Pancreas (tissue), 10 donors: Measurements from ENCODE around the gene NBEA. TPM values are rescaled to one million over a fixed set of nuclear protein-coding genes. Genes with fewer than 3 reads are reported as not detected.

Experiments used
- ATAC-seq, 4 donors: fragments of 200-7000 bp; cut with Tn5 transposase; one replicate each; pipeline versions ENCODE4 v1.8.0 to v1.9.1; 2020; ENCODE audit warnings: mild to moderate bottlenecking in 4 of 4, moderate library complexity in 4 of 4
- DNase-seq, 6 donors: peaks; one replicate each; pipeline ENCODE4 v3.0.0-alpha.2; 2020
- FAIRE-seq: peaks from 2 replicates; lab custom pipeline; 2012; peaks lifted over from hg19 to GRCh38; lab: Jason Lieb, UNC
- H3K27ac ChIP-seq, 4 donors: fragments of 200-600 bp; sonication (generic); 1 replicate in 3 of 4; 2 replicates in 1 of 4; pipeline versions ENCODE4 v1.5.0 to v1.8.0; 2020
- H3K27me3 ChIP-seq, 4 donors: fragments of 200-600 bp; one replicate each; pipeline ENCODE4 v1.8.0; 2021
- H3K36me3 ChIP-seq, 3 donors: fragments of 200-600 bp; sonication (generic) in 1 of 3; one replicate each; pipeline versions ENCODE4 v1.5.0 to v1.8.0; 2020 to 2021
- H3K4me1 ChIP-seq, 3 donors: fragments of 200-600 bp; one replicate each; pipeline ENCODE4 v1.8.0; 2021
- H3K4me3 ChIP-seq, 4 donors: fragments of 200-600 bp; sonication (generic) in 2 of 4; one replicate each; pipeline versions ENCODE4 v1.5.0 to v1.8.0; 2020 to 2021
- H3K9me3 ChIP-seq, 4 donors: fragments of 200-600 bp; one replicate each; pipeline ENCODE4 v1.8.0; 2021
- WGBS, 2 donors: extraction: QIAGEN DNeasy Blood & Tissue Kit; methylation state at CpG; one replicate each; pipeline ENCODE4 v1.1.7; 2013; 5-methylcytosine and 5-hydroxymethylcytosine counted together
- intact Hi-C, 3 donors: fragments of 100-400 bp; cut with DNase I; formaldehyde crosslinking; loops; one replicate each; pipeline versions ENCODE4 v1.11.1 to v1.14.2; 2022
- polyA plus RNA-seq, 2 donors: library from polyadenylated mRNA; stranded (reverse); fragments of 200-250 nt; gene quantifications; one replicate each; pipeline ENCODE4 v1.2.3, GENCODE V29; 2013
- total RNA-seq, 6 donors: library from RNA; stranded (reverse); fragmentation: NEBNext Ultra II Directional in 4 of 6; extraction: Animal tissue kit (Norgen Biotek cat#: 25700) in 4 of 6; gene quantifications; one replicate each; pipeline versions ENCODE4 v1.2.1 to v1.2.4, GENCODE V29; 2021 to 2023
- TF ChIP-seq, protein P1 (sequence below), 4 donors: fragments of 200-600 bp; sonication (generic) in 3 of 4; IDR thresholded peaks; one replicate each; pipeline versions ENCODE4 v1.5.0 to v1.8.0; 2021; ENCODE audit warnings: antibody characterized with exemption in 4 of 4
- donor health status: healthy with polysubstance abuse.
- donor health status: DM: no; HTN: no; CAD: no; lungs with moderate emphysema.
- donor health status: DM: no; HTN: no; CAD: no.
- donor health status: control.
- donor health status: control.
- donor health status: Bipolar disorder and iron deficiency.
- donor health status: DM: yes; HTN: yes; CAD: no.
- donor health status: DM: no; HTN: no; CAD: no.
- donor health status: DM: no; HTN: no; CAD: no.
- donor health status: DM: yes; HTN: yes; CAD: no.

The NBEA gene
- total and polyA plus RNA-seq, 8 donors = 2.4 to 10.4 (median 4.8) TPM

DNA sequence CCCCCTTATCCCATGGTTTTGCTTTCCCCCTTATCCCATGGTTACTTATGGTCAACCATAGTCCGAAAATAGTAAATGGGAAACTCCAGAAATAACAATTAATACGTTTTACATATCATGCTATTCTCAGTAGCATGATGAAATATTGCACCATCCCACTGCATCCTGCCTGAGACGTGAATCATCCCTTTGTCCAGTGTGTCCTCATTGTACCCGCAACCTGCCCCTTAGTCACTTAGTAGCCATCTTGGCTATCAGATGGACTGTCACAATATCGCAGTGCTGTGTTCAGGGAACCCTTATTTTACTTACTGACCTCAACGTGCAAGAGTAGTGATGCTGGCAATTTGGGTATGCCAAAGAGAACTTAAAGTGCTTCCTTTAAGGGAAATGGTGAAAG is 10.5 kb upstream of the NBEA start:
- FAIRE-seq = no peak
- 69 to 81% methylated on average over 6 of the region's 6 CpGs for WGBS, 2 donors
- ATAC-seq = no peak

DNA sequence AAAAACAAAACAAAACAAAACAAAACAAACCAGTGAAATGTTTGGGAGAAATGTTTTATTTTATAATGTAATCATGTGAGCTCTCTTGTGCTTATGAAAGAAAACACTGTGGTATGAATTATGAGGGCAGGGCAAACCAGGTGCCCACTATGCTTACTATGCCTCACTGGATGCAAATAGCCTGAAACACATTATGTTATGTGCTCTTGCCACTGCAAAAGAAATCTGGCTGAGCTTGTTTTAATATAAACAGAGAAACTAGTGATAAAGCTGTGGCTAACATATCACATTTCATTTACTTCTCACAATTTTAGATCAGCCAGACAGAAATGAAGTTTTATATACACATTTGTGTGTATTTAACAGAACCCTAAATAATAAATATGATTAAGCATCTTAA is 8.7 kb upstream of the NBEA start:
- no peaks in the 10 kb centered on the region for H3K27me3 ChIP-seq

More for the DNA sequence above, 10.5 kb upstream of the NBEA start:
- Histone ChIP-seq H3K27ac (no peak overlapping the region), H3K9me3 (no peaks in the 10 kb centered on the region), H3K4me1 (peaks cover 0 to 7% (median 0%) of the 10 kb centered on the region in 3 donors), H3K36me3 (no peaks in the 10 kb centered on the region), H3K4me3 (no peak overlapping the region), H3K27me3 (no peaks in the 10 kb centered on the region)
- DNase-seq = no peak
- TF ChIP-seq, protein P1, sequence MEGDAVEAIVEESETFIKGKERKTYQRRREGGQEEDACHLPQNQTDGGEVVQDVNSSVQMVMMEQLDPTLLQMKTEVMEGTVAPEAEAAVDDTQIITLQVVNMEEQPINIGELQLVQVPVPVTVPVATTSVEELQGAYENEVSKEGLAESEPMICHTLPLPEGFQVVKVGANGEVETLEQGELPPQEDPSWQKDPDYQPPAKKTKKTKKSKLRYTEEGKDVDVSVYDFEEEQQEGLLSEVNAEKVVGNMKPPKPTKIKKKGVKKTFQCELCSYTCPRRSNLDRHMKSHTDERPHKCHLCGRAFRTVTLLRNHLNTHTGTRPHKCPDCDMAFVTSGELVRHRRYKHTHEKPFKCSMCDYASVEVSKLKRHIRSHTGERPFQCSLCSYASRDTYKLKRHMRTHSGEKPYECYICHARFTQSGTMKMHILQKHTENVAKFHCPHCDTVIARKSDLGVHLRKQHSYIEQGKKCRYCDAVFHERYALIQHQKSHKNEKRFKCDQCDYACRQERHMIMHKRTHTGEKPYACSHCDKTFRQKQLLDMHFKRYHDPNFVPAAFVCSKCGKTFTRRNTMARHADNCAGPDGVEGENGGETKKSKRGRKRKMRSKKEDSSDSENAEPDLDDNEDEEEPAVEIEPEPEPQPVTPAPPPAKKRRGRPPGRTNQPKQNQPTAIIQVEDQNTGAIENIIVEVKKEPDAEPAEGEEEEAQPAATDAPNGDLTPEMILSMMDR (IDR thresholded peaks at IDR 0.05) = no peak
- intact Hi-C loops = no loop called here

DNA sequence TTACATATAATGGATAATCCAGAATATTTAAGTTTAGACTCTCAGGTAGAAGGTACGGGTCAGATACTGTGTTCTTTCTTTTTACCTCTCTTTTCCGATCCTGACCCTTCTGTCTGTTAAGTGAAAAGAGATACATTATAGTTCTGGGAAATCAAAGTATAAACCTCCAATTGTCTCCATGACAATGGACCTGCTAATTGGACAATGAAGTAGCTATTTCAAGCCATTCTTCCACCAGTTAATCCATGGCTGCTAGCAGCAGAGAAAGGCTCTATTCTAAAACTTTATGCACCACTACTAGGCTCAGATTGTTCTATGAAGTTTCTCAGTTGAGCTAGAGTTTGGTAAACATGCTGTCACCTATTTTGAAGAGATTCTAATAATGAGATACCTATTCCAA is 8.3 kb upstream of the NBEA start:
- Histone ChIP-seq H3K27me3 (no peaks in the 10 kb centered on the region), H3K36me3 (no peaks in the 10 kb centered on the region), H3K4me1 (peaks cover 0 to 7% (median 0%) of the 10 kb centered on the region in 3 donors), H3K9me3 (no peaks in the 10 kb centered on the region), H3K27ac (no peak overlapping the region), H3K4me3 (no peak overlapping the region)
- DNase-seq = no peak
- no peak for ATAC-seq
- no peak for FAIRE-seq
- intact Hi-C loops = no loop called here
- TF ChIP-seq, protein P1 (IDR thresholded peaks at IDR 0.05) = no peak
- WGBS, 2 donors = 35 to 41% methylated on average over 2 of the region's 2 CpGs

More for the DNA sequence above, 8.7 kb upstream of the NBEA start:
- Histone ChIP-seq H3K4me1 (peaks cover 0 to 7% (median 0%) of the 10 kb centered on the region in 3 donors), H3K9me3 (no peaks in the 10 kb centered on the region), H3K36me3 (no peaks in the 10 kb centered on the region), H3K27ac (no peak overlapping the region), H3K4me3 (no peak overlapping the region)
- intact Hi-C loops = no loop called here
- ATAC-seq (peak; percentile 17 to 62 (median 38)), FAIRE-seq (no peak), DNase-seq (no peak)
- TF ChIP-seq, protein P1 (IDR thresholded peaks at IDR 0.05) = no peak

DNA sequence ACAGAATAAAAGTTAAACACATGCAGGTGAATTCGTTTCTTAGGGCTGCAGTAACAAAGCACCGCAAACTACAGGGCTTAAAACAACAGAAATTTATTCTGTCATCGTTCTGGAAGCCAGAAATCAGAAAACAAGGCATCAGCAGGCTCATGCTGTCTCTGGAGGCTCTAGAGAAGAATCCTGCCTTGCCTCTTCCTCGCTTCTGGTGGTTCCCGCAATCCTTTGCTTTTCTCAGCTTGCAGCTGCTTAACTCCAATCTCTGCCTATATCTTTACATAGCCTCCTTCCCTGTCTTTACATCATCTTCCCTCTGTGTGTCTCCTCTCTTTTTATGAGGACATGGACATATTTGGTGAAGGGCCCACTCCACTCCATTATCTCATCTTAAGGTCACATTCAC is 6.2 kb upstream of the NBEA start:
- Histone ChIP-seq H3K4me3 (no peak overlapping the region), H3K36me3 (no peaks in the 10 kb centered on the region), H3K27me3 (no peaks in the 10 kb centered on the region), H3K27ac (no peak overlapping the region), H3K9me3 (no peaks in the 10 kb centered on the region), H3K4me1 (peaks cover 0 to 7% (median 0%) of the 10 kb centered on the region in 3 donors)
- DNase-seq = no peak
- no peak for FAIRE-seq
- intact Hi-C loops = no loop called here
- no peak for ATAC-seq
- TF ChIP-seq, protein P1 (IDR thresholded peaks at IDR 0.05) = no peak
- 82 to 83% methylated on average over 5 of the region's 5 CpGs for WGBS, 2 donors

DNA sequence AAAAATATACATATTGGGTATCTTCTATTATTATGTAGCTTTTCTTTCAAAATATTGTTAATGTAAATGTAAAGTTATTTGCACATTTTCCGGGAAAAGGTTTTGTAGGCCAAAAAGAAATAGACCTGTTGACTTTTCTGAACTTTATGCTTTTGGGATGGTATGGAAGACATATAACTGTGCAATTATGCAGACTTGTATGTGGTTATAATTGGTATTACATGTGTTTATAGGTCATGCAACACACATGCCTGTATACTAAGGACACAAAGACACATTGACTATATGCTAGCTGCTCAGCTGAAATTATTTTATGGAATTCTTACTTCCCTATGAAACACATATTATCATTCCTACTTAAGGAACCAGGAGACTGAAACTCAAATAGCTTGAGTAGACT is 2.3 kb upstream of the NBEA start:
- FAIRE-seq (no peak), ATAC-seq (no peak), DNase-seq (no peak)
- WGBS, 2 donors = 92 to 98% methylated on average over 1 of the region's 1 CpG
- H3K4me3 ChIP-seq = no peak overlapping the region
- TF ChIP-seq, protein P1 (IDR thresholded peaks at IDR 0.05) = no peak
- no peaks in the 10 kb centered on the region for H3K9me3 ChIP-seq
- no peaks in the 10 kb centered on the region for H3K27me3 ChIP-seq
- H3K4me1 ChIP-seq = no peaks in the 10 kb centered on the region
- H3K36me3 ChIP-seq = no peaks in the 10 kb centered on the region
- H3K27ac ChIP-seq = no peak overlapping the region
- intact Hi-C loops = no loop called here
